Activated naive CD4-positive, alpha-beta T cell treated with anti-CD3 and anti-CD28 coated beads for 36 hours (primary cell): Measurements from ENCODE around the gene TREX2. TPM values are rescaled to one million over a fixed set of nuclear protein-coding genes. Genes with fewer than 3 reads are reported as not detected.

Experiments
- CTCF ChIA-PET: fragments of 350-600 bp; sonication (Branson Sonifier 250); formaldehyde crosslinking; loops from one replicate; lab custom pipeline; 2021; ENCODE audit warnings: antibody characterized with exemption; lab: Charles Lee
- DNase-seq: peaks from one replicate; pipeline ENCODE4 v3.0.0-alpha.2; 2020
- H3K27ac Mint-ChIP-seq: one replicate; pipeline ENCODE4 v1.8.0; 2021; ENCODE audit warnings: mild to moderate bottlenecking, mixed read lengths
- H3K27me3 Mint-ChIP-seq: one replicate; pipeline ENCODE4 v1.8.0; 2021; ENCODE audit warnings: low read depth, mixed read lengths
- H3K36me3 Mint-ChIP-seq: one replicate; pipeline ENCODE4 v1.8.0; 2021; ENCODE audit warnings: low read depth, mixed read lengths
- H3K4me1 Mint-ChIP-seq: one replicate; pipeline ENCODE4 v1.8.0; 2021; ENCODE audit warnings: low read depth, mixed read lengths
- H3K4me3 Mint-ChIP-seq: one replicate; pipeline ENCODE4 v1.8.0; 2021; ENCODE audit warnings: mild to moderate bottlenecking, moderate library complexity, mixed read lengths
- H3K9me3 Mint-ChIP-seq: one replicate; pipeline ENCODE4 v1.8.0; 2021; ENCODE audit warnings: mixed read lengths
- intact Hi-C: fragments of 100-400 bp; cut with micrococcal nuclease; formaldehyde crosslinking; loops from one replicate; pipeline ENCODE4 v1.15.1; 2023
- total RNA-seq, 2 experiments: library from RNA; stranded (reverse); gene quantifications; one replicate each; pipeline ENCODE4 v1.2.3, GENCODE V29; 2021

The TREX2 gene, protein sequence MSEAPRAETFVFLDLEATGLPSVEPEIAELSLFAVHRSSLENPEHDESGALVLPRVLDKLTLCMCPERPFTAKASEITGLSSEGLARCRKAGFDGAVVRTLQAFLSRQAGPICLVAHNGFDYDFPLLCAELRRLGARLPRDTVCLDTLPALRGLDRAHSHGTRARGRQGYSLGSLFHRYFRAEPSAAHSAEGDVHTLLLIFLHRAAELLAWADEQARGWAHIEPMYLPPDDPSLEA
- 1 to 10 TPM; 1.0 to 1.2 TPM for total RNA-seq

DNA sequence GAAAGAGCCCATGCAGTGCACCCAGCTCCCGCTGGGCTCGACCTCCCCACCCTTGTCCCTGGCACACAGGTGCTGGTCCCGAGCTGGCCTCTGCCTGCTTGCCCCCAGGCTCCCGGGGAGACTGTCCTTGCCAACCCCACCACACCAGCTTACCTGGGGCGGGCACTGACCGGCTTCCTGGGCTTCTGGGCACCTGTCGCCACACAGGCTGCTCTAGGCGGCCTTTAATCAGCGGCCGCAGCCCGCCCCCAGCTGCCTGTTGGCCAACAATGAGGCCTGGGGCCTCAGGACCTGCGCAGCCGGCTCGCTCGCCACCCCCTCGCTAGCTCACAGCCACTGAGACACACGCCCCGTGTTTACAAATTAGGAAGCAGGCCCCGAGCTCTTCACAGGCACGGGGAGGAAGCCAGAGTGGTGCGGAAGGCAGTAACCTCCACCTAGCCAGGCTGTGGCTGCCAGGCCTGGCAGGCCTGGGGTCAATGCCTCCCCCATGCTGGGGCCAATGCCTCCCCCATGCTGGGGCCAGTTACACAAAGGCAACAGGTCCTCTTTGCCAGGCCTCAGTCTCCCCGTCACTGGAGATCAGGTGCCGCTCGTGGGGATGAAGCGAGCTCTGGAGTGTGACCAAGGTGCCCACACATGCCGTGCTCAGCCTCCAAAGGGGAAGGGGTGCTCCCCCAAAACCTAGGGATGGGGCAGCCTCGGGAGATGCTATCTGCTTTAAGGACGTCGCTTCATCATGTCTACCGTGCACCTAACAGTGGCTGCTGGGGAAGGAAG is at the start of gene TREX2:
TSS of gene TREX2 (minus strand) at position 201 of the 780 bp plus-strand sequence. CDS start 626 bp downstream, outside the sequence.
- Mint-ChIP-seq H3K27me3 (no peaks in the 10 kb centered on the region), H3K4me3 (no peak within 1 kb of the TSS), H3K36me3 (no peaks in the 10 kb centered on the region), H3K4me1 (no peaks in the 10 kb centered on the region), H3K9me3 (no peaks in the 10 kb centered on the region), H3K27ac (no peak within 1 kb of the TSS)
- no peak for DNase-seq
- CTCF ChIA-PET, result no interaction called here
- intact Hi-C loops, result no loop called here

DNA sequence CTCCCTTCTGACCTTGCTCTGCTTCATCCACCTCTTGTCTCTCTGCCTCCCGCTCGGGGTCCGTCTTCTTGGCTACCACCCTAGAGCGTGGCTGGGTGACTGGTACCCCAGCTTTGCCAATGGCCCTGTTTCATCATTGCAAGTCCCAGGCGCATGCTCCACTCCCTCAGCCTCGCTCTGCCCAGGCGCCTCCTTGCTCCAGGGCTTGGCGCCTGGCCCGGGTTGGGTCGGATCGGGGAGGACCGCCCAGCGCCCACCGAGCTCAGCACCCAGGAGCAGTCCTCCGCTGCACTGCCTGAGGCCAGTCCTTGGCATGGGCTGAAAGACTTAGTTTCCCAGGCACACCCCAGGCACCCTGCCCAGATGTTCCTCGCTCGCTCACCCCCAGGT is 49.5 kb upstream of the TREX2 start:
- CTCF ChIA-PET, result interaction anchor here (1.5 kb wide), 1 partner anchor 22 kb away, joined by 3 read pairs; no protein-coding TSS in a partner anchor
- Mint-ChIP-seq H3K27me3 (no peaks in the 10 kb centered on the region), H3K36me3 (no peaks in the 10 kb centered on the region), H3K27ac (no peak overlapping the region), H3K4me3 (no peak overlapping the region), H3K9me3 (no peaks in the 10 kb centered on the region), H3K4me1 (peaks cover 2% of the 10 kb centered on the region)
- DNase-seq, result no peak
- intact Hi-C loops, result no loop called here

DNA sequence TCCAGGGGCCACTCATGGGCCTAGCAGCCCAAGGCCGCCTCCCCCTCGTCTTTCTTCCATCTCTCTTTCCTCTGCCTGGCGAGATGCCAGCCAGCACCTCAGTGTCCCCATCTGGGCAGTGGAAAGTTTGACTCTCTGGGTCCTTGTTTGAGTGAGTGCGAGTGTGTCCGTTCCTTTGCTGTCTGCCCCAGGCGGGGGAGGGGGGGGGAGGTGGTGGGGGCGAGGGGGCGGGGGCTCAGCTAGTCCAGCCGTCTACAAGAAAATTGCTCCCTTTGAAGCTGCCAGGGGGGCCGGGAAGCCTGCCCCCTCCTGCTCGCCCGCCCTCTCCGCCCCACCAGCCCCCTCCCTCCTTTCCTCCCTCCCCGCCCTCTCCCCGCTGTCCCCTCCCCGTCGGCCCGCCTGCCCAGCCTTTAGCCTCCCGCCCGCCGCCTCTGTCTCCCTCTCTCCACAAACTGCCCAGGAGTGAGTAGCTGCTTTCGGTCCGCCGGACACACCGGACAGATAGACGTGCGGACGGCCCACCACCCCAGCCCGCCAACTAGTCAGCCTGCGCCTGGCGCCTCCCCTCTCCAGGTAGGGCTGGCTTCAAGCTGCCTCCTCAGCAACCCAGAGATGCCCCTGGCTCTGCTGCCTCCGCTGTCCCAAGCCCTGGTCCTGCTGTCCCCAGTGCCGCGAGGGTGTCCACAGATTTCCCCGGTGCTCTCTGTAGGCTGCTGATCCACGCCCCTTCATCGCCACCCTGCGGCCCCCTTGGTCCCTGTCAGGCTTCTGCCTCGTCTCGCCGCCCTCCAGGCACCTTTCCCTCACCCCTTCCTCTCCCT is 48.9 kb upstream of the TREX2 start, which contains the start of gene BGN:
TSS of gene BGN (plus strand) at position 440 of the 821 bp plus-strand sequence. CDS start 9,652 bp downstream, outside the sequence.
- CTCF ChIA-PET, result interaction anchor here (1.5 kb wide), 1 partner anchor 22 kb away, joined by 3 read pairs; no protein-coding TSS in a partner anchor
- H3K27ac Mint-ChIP-seq, result no peak within 1 kb of the TSS
- no peaks in the 10 kb centered on the region for H3K27me3 Mint-ChIP-seq
- H3K4me3 Mint-ChIP-seq, result no peak within 1 kb of the TSS
- intact Hi-C loops, result no loop called here
- H3K36me3 Mint-ChIP-seq, result no peaks in the 10 kb centered on the region
- peak; percentile 17 for DNase-seq
- no peaks in the 10 kb centered on the region for H3K9me3 Mint-ChIP-seq
- H3K4me1 Mint-ChIP-seq, result peaks cover 2% of the 10 kb centered on the region

DNA sequence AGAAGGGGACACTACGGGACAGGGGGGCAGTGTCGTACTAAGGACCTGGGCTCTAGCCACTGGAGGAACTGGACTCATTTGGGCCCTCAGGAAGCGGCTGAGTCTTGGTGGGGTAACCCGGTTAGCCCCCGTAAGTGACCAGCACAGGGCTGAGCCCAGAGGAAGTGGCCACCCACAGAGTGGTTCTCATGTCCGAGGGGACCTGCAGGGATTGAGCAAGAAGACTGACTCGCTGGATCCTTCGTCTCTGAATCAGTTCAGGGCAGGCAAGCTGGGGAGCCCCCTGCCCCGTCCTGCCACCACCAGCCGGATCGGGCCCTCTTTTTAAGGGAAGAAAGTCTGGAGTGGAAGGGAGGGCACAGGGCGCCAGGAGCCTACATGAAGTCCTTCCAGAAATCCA is 48.2 kb upstream of the TREX2 start:
- Mint-ChIP-seq H3K9me3 (no peaks in the 10 kb centered on the region), H3K4me1 (peaks cover 2% of the 10 kb centered on the region), H3K4me3 (no peak overlapping the region), H3K27ac (no peak overlapping the region), H3K36me3 (no peaks in the 10 kb centered on the region), H3K27me3 (no peaks in the 10 kb centered on the region)
- intact Hi-C loops, result no loop called here
- no peak for DNase-seq
- CTCF ChIA-PET, result no interaction called here

DNA sequence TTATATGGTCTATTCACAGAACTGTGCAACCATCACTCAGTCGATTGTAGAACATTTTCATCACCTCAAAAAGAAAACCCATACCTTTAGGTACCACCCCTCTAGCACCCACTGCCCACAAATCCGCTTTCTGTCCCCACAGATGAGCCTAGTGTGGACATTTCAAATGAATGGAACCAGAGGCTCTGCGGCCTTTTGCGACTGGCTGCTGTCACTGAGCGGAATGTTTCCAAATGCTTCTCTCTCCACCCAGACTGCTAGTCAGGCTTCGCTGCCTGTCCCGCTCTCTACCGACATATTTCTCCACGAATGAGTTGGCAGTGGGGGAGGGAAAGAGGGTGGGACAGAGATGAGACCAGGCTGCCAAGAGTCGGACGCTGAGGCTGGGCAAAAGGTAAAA is 47.2 kb upstream of the TREX2 start:
- DNase-seq, result no peak
- Mint-ChIP-seq H3K36me3 (no peaks in the 10 kb centered on the region), H3K27me3 (no peaks in the 10 kb centered on the region), H3K9me3 (no peaks in the 10 kb centered on the region), H3K4me3 (no peak overlapping the region), H3K4me1 (peaks cover 2% of the 10 kb centered on the region), H3K27ac (no peak overlapping the region)
- CTCF ChIA-PET, result no interaction called here
- intact Hi-C loops, result no loop called here

DNA sequence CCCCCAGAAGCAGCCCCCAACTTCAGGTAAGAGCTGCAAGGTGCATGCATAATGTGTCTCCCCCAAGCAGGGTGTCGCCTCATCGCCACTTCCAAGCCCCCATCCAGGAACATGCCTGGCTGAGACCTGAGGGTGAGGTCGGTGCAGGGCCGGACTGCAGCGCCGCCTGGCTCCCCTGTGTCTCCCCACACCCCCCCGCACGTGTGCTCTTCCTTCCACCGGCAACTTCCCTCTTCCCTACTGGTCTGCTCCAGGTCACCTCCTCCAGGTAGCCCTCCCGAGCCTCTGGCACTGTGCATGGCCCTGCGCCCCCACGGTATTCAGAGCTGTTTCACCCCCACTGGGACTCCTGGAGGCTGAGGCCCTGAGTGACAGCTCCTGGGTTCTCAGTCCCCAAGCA is 46.7 kb upstream of the TREX2 start:
- Mint-ChIP-seq H3K9me3 (no peaks in the 10 kb centered on the region), H3K4me1 (peaks cover 2% of the 10 kb centered on the region), H3K36me3 (no peaks in the 10 kb centered on the region), H3K27ac (no peak overlapping the region), H3K27me3 (no peaks in the 10 kb centered on the region), H3K4me3 (no peak overlapping the region)
- intact Hi-C loops, result no loop called here
- CTCF ChIA-PET, result no interaction called here
- no peak for DNase-seq

DNA sequence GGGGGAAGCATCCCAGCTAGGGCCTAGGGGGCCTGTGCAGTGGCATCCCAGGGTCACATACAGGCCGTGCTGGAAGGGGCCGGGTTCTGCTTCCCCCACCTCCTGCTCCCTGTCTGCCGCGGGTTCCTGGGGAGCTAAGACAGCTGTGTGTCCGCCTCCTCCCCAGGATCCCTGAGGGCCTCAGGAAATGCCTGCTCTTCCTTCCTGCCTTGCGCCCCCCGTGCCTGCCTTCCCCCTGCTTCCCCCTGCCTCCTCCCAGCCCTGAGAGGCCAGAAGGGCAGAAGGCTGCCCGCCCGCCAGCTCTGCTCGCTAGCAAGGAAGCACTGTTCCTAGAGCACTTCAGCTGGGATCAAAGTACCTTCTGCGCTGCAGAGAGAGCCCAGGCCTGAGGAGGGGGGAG is 46.1 kb upstream of the TREX2 start:
- intact Hi-C loops, result no loop called here
- H3K9me3 Mint-ChIP-seq, result no peaks in the 10 kb centered on the region
- no peaks in the 10 kb centered on the region for H3K36me3 Mint-ChIP-seq
- DNase-seq, result no peak
- CTCF ChIA-PET, result no interaction called here
- H3K27ac Mint-ChIP-seq, result no peak overlapping the region
- H3K27me3 Mint-ChIP-seq, result no peaks in the 10 kb centered on the region
- peaks cover 2% of the 10 kb centered on the region for H3K4me1 Mint-ChIP-seq
- H3K4me3 Mint-ChIP-seq, result no peak overlapping the region

DNA sequence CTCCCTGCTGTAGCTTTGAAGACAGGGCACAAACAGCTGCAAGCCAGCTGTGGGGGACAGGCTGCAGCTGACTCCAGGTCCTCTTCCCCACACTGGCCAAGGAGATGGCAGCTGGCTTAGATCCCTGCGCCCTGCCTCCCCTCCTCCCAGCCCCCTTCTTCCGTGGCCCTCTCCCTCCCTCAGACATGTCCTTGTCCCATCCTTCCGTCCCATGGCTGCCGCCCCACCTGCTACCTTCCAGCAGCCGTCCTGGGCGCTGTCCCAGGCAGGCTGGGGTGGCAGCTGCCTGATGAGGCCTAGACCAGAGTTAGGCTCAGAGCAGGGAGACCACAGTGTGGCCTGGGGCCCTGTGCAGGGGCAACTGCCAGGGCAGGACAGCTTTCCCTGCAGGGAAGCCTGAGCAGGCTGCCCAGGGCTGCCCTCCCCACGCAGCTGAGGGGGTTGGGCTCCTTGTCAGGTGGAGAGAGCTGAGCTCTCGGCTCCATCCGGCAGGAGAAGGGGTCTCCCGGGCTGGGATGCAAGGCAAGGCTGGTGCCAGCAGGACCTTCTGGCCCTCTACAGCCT is 45.6 kb upstream of the TREX2 start:
- Mint-ChIP-seq H3K4me3 (no peak overlapping the region), H3K27ac (no peak overlapping the region), H3K9me3 (no peaks in the 10 kb centered on the region), H3K4me1 (peaks cover 2% of the 10 kb centered on the region), H3K36me3 (no peaks in the 10 kb centered on the region), H3K27me3 (no peaks in the 10 kb centered on the region)
- CTCF ChIA-PET, result no interaction called here
- no peak for DNase-seq
- intact Hi-C loops, result no loop called here

DNA sequence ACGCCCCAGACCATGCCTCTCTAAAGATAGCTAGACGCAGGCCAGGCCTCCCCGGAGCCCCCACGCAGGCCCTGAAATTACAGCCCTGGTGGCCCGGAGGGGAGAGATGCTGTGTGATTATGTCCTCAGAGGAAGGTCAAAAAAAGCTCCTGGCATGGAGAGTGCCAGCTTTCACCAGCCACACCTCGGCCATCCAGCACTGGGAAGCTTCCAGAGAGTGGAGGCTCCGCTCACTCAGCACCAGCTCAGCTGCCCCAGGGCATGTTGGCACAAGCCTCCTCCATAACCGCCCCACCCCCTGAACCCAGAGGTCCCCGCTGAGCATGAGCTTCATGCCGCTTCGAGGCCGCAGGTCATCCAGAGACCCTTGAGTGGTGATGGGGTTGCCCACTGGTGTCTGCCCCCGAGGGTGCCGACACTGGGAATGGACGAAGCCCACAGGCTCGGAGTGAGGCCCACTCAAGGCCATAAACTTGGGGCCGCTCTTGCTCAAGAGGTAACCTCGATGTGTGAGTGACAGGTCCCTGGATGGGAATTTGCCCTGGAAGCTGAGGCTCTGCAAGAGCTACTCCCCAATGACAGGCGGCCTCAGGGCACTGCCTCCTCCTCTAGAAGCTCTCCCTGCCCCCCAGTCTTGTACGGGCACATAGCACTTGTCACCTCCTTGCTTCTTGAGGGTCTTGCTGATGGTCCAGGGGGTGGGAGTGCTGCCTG is 44.5 kb upstream of the TREX2 start:
- Mint-ChIP-seq H3K27ac (no peak overlapping the region), H3K36me3 (no peaks in the 10 kb centered on the region), H3K9me3 (no peaks in the 10 kb centered on the region), H3K27me3 (no peaks in the 10 kb centered on the region), H3K4me1 (peaks cover 2% of the 10 kb centered on the region), H3K4me3 (no peak overlapping the region)
- CTCF ChIA-PET, result interaction anchor here (1.1 kb wide), 1 partner anchor 20 kb away, joined by 3 read pairs; the partner anchor contains the start of gene HAUS7
- DNase-seq, result no peak
- intact Hi-C loops, result no loop called here

DNA sequence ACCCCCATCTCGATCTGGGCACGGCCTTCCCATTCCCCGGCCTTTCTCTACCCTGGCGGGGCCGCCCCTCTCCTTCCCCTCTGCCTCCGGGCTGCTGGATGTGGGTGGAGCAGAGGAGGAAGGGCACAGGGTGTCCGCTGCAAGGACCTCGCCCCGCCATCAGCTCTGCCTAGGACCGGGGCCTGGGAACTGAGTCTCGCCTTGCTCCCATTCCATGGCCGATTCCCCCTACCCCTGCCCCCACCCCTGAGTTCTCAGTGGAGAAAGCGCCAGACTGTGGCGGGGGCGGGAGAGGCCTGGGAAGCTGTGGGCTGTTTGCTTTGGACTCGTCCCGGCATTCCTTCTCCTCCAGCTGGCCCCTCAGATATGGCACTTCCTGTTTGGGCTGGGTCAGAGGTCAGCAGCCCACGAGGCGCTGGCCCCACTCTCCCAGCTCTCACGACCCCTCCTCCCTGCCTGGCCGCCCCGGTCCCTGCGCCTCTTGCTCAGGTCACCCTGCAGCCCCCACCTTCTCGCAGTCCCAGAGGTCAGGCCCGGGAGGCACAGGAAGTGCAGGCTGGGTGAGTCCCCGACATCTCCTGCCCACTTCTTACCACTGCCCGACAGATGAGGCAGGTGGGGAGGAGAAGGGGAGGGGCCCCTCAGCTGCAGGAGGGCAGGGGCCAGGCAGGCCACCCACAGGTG is 42.5 kb upstream of the TREX2 start:
- no peaks in the 10 kb centered on the region for H3K4me1 Mint-ChIP-seq
- CTCF ChIA-PET, result interaction anchor here (1.7 kb wide), 1 partner anchor 19 kb away, joined by 4 read pairs; no protein-coding TSS in a partner anchor
- no peaks in the 10 kb centered on the region for H3K9me3 Mint-ChIP-seq
- intact Hi-C loops, result no loop called here
- H3K27me3 Mint-ChIP-seq, result no peaks in the 10 kb centered on the region
- no peak for DNase-seq
- H3K36me3 Mint-ChIP-seq, result no peaks in the 10 kb centered on the region
- no peak overlapping the region for H3K27ac Mint-ChIP-seq
- H3K4me3 Mint-ChIP-seq, result no peak overlapping the region

DNA sequence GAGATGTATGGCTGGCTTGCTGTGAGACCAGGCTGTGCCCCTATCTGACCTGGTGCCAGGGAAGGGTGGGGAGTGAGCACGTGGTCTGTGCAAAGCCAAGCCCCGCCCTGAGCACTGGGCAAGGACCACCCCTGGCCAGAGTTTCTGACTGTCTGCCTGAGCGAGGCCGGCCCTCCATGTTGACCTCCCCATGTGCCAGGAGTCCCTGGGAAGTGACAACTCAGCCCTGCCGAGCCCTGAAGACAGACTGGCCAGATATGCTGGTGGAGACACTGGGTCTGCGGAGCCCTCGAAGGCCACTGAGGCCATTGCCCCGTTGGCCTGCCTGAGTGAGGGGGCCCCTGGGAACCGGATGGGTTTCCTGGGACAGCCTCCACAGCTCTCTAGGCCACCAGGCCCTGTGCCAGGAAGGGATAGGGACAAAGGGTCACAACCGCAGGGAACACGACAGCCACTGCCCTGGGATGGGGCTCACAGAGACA is 41.8 kb upstream of the TREX2 start:
- H3K27ac Mint-ChIP-seq, result no peak overlapping the region
- no peaks in the 10 kb centered on the region for H3K27me3 Mint-ChIP-seq
- no peaks in the 10 kb centered on the region for H3K4me1 Mint-ChIP-seq
- no peak for DNase-seq
- no peaks in the 10 kb centered on the region for H3K9me3 Mint-ChIP-seq
- CTCF ChIA-PET, result interaction anchor here (1.7 kb wide), 1 partner anchor 20 kb away, joined by 4 read pairs; no protein-coding TSS in a partner anchor
- no peaks in the 10 kb centered on the region for H3K36me3 Mint-ChIP-seq
- intact Hi-C loops, result no loop called here
- H3K4me3 Mint-ChIP-seq, result no peak overlapping the region
